ENCODE results near the gene TMPRSS15. TPM values are rescaled to one million over a fixed set of nuclear protein-coding genes. Genes with fewer than 3 reads are reported as not detected.

The TMPRSS15 gene
- total and polyA plus RNA-seq, 4 donors, result not detected

GRCh38 chr21:18235545-18235944 lies 168.0 kb downstream of the TMPRSS15 start (continued):
- TF ChIP-seq SP1 (IDR thresholded peaks at IDR 0.05), result no peak
- no peak for TF ChIP-seq NR2F2 (IDR thresholded peaks at IDR 0.05)

- 75% methylated on average over 5 of the region's 5 CpGs for WGBS
- H3K27me3 ChIP-seq (ENCODE audit: control insufficient read depth in 4 of 4, insufficient read depth in 4 of 4, low read length in 3 of 4), result no peaks in the 10 kb centered on the region
- H3K9ac ChIP-seq (ENCODE audit: low read depth in 1 of 2, low read length in 2 of 2), result no peak overlapping the region
- no peaks in the 10 kb centered on the region for H3K4me1 ChIP-seq (ENCODE audit: control insufficient read depth in 4 of 4, insufficient read depth in 4 of 4, low read length in 3 of 4)
- H3K27ac ChIP-seq (ENCODE audit: low read depth in 1 of 2, low read length in 2 of 2), result no peak overlapping the region
- TF ChIP-seq RXRA (IDR thresholded peaks at IDR 0.05) (no peak), FOXA2 (IDR thresholded peaks at IDR 0.05) (no peak), RAD21 (IDR thresholded peaks at IDR 0.05) (no peak), FOXA1 (IDR thresholded peaks at IDR 0.05) (no peak), ZBTB33 (IDR thresholded peaks at IDR 0.05) (no peak), EGR1 (IDR thresholded peaks at IDR 0.05; ENCODE audit: low read depth in 2 of 2) (no peak), HNF4A (conservative IDR thresholded peaks at IDR 0.05) (no peak), TAF1 (conservative IDR thresholded peaks at IDR 0.05) (no peak), JUND (IDR thresholded peaks at IDR 0.05) (no peak), YY1 (IDR thresholded peaks at IDR 0.05) (no peak), HNF4G (IDR thresholded peaks at IDR 0.05) (no peak), GABPA (IDR thresholded peaks at IDR 0.05 in 1 of 2, conservative IDR thresholded peaks at IDR 0.05 in 1 of 2) (no peak), NR2F2 (IDR thresholded peaks at IDR 0.05) (no peak), SP1 (IDR thresholded peaks at IDR 0.05) (no peak)
- TF ChIP-seq, protein P1, sequence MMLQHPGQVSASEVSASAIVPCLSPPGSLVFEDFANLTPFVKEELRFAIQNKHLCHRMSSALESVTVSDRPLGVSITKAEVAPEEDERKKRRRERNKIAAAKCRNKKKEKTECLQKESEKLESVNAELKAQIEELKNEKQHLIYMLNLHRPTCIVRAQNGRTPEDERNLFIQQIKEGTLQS (IDR thresholded peaks at IDR 0.05), result no peak
- TF ChIP-seq, protein P2, sequence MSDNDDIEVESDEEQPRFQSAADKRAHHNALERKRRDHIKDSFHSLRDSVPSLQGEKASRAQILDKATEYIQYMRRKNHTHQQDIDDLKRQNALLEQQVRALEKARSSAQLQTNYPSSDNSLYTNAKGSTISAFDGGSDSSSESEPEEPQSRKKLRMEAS (IDR thresholded peaks at IDR 0.05), result no peak
- TF ChIP-seq, protein P3, sequence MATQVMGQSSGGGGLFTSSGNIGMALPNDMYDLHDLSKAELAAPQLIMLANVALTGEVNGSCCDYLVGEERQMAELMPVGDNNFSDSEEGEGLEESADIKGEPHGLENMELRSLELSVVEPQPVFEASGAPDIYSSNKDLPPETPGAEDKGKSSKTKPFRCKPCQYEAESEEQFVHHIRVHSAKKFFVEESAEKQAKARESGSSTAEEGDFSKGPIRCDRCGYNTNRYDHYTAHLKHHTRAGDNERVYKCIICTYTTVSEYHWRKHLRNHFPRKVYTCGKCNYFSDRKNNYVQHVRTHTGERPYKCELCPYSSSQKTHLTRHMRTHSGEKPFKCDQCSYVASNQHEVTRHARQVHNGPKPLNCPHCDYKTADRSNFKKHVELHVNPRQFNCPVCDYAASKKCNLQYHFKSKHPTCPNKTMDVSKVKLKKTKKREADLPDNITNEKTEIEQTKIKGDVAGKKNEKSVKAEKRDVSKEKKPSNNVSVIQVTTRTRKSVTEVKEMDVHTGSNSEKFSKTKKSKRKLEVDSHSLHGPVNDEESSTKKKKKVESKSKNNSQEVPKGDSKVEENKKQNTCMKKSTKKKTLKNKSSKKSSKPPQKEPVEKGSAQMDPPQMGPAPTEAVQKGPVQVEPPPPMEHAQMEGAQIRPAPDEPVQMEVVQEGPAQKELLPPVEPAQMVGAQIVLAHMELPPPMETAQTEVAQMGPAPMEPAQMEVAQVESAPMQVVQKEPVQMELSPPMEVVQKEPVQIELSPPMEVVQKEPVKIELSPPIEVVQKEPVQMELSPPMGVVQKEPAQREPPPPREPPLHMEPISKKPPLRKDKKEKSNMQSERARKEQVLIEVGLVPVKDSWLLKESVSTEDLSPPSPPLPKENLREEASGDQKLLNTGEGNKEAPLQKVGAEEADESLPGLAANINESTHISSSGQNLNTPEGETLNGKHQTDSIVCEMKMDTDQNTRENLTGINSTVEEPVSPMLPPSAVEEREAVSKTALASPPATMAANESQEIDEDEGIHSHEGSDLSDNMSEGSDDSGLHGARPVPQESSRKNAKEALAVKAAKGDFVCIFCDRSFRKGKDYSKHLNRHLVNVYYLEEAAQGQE (IDR thresholded peaks at IDR 0.05), result no peak
- TF ChIP-seq, protein P4, sequence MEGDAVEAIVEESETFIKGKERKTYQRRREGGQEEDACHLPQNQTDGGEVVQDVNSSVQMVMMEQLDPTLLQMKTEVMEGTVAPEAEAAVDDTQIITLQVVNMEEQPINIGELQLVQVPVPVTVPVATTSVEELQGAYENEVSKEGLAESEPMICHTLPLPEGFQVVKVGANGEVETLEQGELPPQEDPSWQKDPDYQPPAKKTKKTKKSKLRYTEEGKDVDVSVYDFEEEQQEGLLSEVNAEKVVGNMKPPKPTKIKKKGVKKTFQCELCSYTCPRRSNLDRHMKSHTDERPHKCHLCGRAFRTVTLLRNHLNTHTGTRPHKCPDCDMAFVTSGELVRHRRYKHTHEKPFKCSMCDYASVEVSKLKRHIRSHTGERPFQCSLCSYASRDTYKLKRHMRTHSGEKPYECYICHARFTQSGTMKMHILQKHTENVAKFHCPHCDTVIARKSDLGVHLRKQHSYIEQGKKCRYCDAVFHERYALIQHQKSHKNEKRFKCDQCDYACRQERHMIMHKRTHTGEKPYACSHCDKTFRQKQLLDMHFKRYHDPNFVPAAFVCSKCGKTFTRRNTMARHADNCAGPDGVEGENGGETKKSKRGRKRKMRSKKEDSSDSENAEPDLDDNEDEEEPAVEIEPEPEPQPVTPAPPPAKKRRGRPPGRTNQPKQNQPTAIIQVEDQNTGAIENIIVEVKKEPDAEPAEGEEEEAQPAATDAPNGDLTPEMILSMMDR (IDR thresholded peaks at IDR 0.05; ENCODE audit: low read depth, low read length, missing input control), result no peak
- no peaks in the 10 kb centered on the region for H3K9me3 ChIP-seq (ENCODE audit: control insufficient read depth in 4 of 4, low read length in 3 of 4)
- DNase-seq (ENCODE audit: low spot score), result no peak
- no peaks in the 10 kb centered on the region for H3K36me3 ChIP-seq (ENCODE audit: control insufficient read depth in 4 of 4, insufficient read depth in 3 of 4, low read depth in 1 of 4, low read length in 3 of 4)
- no peak overlapping the region for H3K4me3 ChIP-seq (ENCODE audit: low read depth in 1 of 3, low read length in 3 of 3)
Measured at GRCh38 chr21:18228060-18228739, 175.4 kb downstream of the TMPRSS15 start.
